ENCODE results near the gene MPI. TPM values are rescaled to one million over a fixed set of nuclear protein-coding genes. Genes with fewer than 3 reads are reported as not detected.
"Not testable (repeated sequence)": the region's sequence is repeated elsewhere in the genome, so short reads cannot be mapped to it uniquely, and the experiment has no call there.

Gene MPI
- total RNA-seq, 1 donor from 2014 or later: 52.3 TPM

DNA sequence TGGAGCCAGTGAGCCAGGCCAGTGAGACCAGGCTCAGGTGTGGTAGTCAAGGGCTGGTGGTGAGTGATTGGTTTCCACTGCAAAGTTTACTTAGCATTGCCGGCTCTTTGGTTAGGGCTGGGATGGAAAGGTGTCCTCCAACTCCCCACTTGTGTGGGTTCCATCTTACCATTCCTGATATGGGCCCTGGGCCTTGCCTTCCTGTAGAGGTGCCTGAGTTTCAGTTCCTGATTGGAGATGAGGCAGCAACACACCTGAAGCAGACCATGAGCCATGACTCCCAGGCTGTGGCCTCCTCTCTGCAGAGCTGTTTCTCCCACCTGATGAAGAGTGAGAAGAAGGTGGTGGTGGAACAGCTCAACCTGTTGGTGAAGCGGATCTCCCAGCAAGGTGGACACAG, 3.1 kb downstream of the MPI start:
- H3K27me3 ChIP-seq (ENCODE audit: low read depth): no peaks in the 10 kb centered on the region
- no peak for DNase-seq
- TF ChIP-seq, protein P1, sequence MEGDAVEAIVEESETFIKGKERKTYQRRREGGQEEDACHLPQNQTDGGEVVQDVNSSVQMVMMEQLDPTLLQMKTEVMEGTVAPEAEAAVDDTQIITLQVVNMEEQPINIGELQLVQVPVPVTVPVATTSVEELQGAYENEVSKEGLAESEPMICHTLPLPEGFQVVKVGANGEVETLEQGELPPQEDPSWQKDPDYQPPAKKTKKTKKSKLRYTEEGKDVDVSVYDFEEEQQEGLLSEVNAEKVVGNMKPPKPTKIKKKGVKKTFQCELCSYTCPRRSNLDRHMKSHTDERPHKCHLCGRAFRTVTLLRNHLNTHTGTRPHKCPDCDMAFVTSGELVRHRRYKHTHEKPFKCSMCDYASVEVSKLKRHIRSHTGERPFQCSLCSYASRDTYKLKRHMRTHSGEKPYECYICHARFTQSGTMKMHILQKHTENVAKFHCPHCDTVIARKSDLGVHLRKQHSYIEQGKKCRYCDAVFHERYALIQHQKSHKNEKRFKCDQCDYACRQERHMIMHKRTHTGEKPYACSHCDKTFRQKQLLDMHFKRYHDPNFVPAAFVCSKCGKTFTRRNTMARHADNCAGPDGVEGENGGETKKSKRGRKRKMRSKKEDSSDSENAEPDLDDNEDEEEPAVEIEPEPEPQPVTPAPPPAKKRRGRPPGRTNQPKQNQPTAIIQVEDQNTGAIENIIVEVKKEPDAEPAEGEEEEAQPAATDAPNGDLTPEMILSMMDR (IDR thresholded peaks at IDR 0.05; ENCODE audit: borderline replicate concordance): no peak
- intact Hi-C loops (cut with micrococcal nuclease): no loop called here
- no peak overlapping the region for H3K4me3 ChIP-seq
- peaks cover 24% of the 10 kb centered on the region for H3K36me3 ChIP-seq
- peaks cover 67% of the 10 kb centered on the region for H3K4me1 ChIP-seq
- H3K9me3 ChIP-seq (replicated peaks): no peaks in the 10 kb centered on the region
- peak overlapping the region; percentile 93 for H3K27ac ChIP-seq (replicated peaks)

DNA sequence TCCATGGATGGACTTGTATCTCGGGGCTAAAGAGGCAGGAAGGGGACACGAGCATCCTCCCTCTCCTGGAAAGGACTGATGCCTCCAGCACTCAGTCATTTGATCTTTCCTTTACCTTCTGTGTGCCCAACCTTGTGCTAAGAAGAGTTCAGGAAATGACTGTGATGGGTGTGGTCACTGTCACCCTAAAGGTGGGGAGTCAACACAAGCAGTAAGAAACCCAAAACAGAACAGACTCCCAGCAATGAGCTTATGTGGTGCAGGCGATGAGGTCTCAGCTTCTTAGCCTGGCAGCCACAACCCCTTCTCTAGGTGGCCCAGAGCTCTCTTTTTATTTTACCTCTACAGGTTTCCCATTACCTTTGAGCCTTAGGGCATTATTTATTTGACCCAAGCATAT, 3.8 kb downstream of the MPI start:
- Histone ChIP-seq H3K4me3 (no peak overlapping the region), H3K9me3 (replicated peaks) (no peaks in the 10 kb centered on the region), H3K4me1 (peaks cover 71% of the 10 kb centered on the region), H3K27me3 (ENCODE audit: low read depth) (no peaks in the 10 kb centered on the region), H3K36me3 (peaks cover 25% of the 10 kb centered on the region), H3K27ac (replicated peaks) (no peak overlapping the region)
- TF ChIP-seq, protein P1 (IDR thresholded peaks at IDR 0.05; ENCODE audit: borderline replicate concordance): no peak
- no peak for DNase-seq
- intact Hi-C loops (cut with micrococcal nuclease): no loop called here

DNA sequence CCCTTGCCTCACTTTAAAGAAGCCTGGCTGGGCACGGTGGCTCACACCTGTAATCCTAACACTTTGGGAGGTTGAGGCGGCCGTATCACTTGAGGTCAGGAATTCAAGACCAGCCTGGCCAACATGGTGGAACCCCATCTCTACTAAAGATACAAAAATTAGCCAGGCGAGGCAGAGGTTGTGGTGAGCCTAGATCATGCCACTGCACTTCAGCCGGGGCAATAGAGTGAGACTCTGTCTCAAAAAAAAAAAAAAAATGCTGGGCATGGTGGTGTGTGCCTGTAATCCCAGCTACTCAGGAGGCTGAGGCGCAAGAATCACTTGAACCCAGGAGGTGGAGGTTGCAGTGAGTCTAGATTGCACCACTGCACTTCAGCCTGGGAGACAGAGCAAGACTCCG, 4.5 kb downstream of the MPI start:
- H3K4me3 ChIP-seq; intact Hi-C loops (cut with micrococcal nuclease); H3K27me3 ChIP-seq (ENCODE audit: low read depth); H3K27ac ChIP-seq (replicated peaks); DNase-seq; H3K9me3 ChIP-seq (replicated peaks): not testable (repeated sequence)
- Histone ChIP-seq H3K4me1 (peaks cover 63% of the 10 kb centered on the region), H3K36me3 (peaks cover 33% of the 10 kb centered on the region)

DNA sequence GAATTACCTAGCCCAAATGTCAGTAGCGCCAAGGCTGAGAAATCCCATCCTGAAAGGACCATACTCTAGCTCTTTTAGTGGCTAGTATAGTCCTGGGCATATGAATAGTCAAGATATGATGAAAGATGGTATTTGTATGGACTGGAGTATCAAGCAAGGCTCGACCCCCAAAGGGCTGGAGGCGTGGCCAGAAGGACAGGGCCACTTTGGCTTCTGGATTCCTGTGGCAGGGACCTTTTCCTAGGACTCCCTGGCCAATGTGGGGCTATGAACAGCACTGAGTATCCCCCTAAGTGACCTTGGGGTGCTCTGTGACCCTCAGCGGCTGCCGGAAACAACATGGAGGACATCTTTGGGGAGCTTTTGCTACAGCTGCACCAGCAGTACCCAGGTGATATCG, 6.0 kb downstream of the MPI start:
- no peak overlapping the region for H3K4me3 ChIP-seq

GRCh38 chr15:74896316-74896715, 6.5 kb downstream of the MPI start:
- Histone ChIP-seq H3K27me3 (ENCODE audit: low read depth) (no peaks in the 10 kb centered on the region), H3K4me1 (peaks cover 47% of the 10 kb centered on the region), H3K9me3 (replicated peaks) (no peaks in the 10 kb centered on the region), H3K36me3 (peaks cover 49% of the 10 kb centered on the region), H3K27ac (replicated peaks) (peak overlapping the region; percentile 59), H3K4me3 (no peak overlapping the region)
- DNase-seq: no peak
- TF ChIP-seq, protein P1 (IDR thresholded peaks at IDR 0.05; ENCODE audit: borderline replicate concordance): no peak
- intact Hi-C loops (cut with micrococcal nuclease): no loop called here

More for the DNA sequence above, 6.0 kb downstream of the MPI start:
- intact Hi-C loops (cut with micrococcal nuclease): no loop called here
- Histone ChIP-seq H3K36me3 (peaks cover 47% of the 10 kb centered on the region), H3K9me3 (replicated peaks) (no peaks in the 10 kb centered on the region), H3K27ac (replicated peaks) (no peak overlapping the region), H3K4me1 (peaks cover 48% of the 10 kb centered on the region), H3K27me3 (ENCODE audit: low read depth) (no peaks in the 10 kb centered on the region)
- no peak for DNase-seq
- TF ChIP-seq, protein P1 (IDR thresholded peaks at IDR 0.05; ENCODE audit: borderline replicate concordance): no peak

GRCh38 chr15:74897300-74897701, 7.5 kb downstream of the MPI start:
- Histone ChIP-seq H3K36me3 (peaks cover 51% of the 10 kb centered on the region), H3K27me3 (ENCODE audit: low read depth) (no peaks in the 10 kb centered on the region), H3K27ac (replicated peaks) (peak overlapping the region; percentile 59), H3K4me1 (peaks cover 47% of the 10 kb centered on the region), H3K4me3 (no peak overlapping the region), H3K9me3 (replicated peaks) (no peaks in the 10 kb centered on the region)
- TF ChIP-seq, protein P1 (IDR thresholded peaks at IDR 0.05; ENCODE audit: borderline replicate concordance): no peak
- peak; percentile 32 for DNase-seq
- intact Hi-C loops (cut with micrococcal nuclease): no loop called here
